Measurements from ENCODE around the gene AHSG. TPM values are rescaled to one million over a fixed set of nuclear protein-coding genes. Genes with fewer than 3 reads are reported as not detected.
"Not testable (repeated sequence)": the region's sequence is repeated elsewhere in the genome, so short reads cannot be mapped to it uniquely, and the experiment has no call there.

AHSG gene
- total RNA-seq, 1 experiment from 2014 or later: not detected

- no peaks in the 10 kb centered on the region for H3K36me3 ChIP-seq
- no peak overlapping the region for H3K4me3 ChIP-seq
- peaks cover 23% of the 10 kb centered on the region for H3K27me3 ChIP-seq
- DNase-seq: no peak
- no peaks in the 10 kb centered on the region for H3K9me3 ChIP-seq
These were observed 9.9 kb downstream of the AHSG start for GRCh38 chr3:186622651-186623310.

GRCh38 chr3:186624598-186624997 lies 11.7 kb downstream of the AHSG start:
- H3K27me3 ChIP-seq: peaks cover 27% of the 10 kb centered on the region
- no peak overlapping the region for H3K4me3 ChIP-seq
- H3K9me3 ChIP-seq: no peaks in the 10 kb centered on the region
- no peak for DNase-seq
- no peaks in the 10 kb centered on the region for H3K36me3 ChIP-seq

DNA sequence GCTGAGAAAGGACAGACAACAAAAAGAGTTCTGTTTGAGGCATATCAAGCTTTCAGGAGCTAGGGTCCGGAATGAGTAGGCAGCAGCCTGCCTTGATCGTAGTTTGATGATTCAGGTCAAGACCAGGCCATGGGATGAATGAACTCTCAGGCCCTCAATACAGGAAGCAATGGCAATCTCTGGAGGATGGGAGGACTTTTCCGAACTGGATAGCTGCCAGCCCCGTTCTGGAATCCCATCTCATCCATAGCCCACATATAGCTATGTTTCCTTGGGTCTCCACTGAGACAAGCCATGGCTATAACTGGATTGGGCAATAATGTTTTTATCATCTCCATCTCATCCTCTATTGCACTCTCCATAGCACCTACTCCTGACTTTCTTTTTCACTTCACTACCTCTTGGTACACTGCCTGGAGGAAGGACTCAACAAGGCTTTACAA lies 12.8 kb downstream of the AHSG start:
- H3K36me3 ChIP-seq: no peaks in the 10 kb centered on the region
- no peak overlapping the region for H3K4me3 ChIP-seq
- no peak for DNase-seq
- H3K9me3 ChIP-seq: no peaks in the 10 kb centered on the region
- H3K27me3 ChIP-seq: peaks cover 27% of the 10 kb centered on the region

GRCh38 chr3:186626254-186626847 lies 13.5 kb downstream of the AHSG start:
- H3K4me3 ChIP-seq: no peak overlapping the region
- no peaks in the 10 kb centered on the region for H3K9me3 ChIP-seq
- no peak for DNase-seq
- peaks cover 30% of the 10 kb centered on the region for H3K27me3 ChIP-seq
- no peaks in the 10 kb centered on the region for H3K36me3 ChIP-seq

GRCh38 chr3:186627852-186628414 lies 15.1 kb downstream of the AHSG start:
- no peak for DNase-seq
- Histone ChIP-seq H3K9me3 (no peaks in the 10 kb centered on the region), H3K27me3 (peaks cover 22% of the 10 kb centered on the region), H3K36me3 (no peaks in the 10 kb centered on the region), H3K4me3 (no peak overlapping the region)

GRCh38 chr3:186628756-186629155 lies 15.9 kb downstream of the AHSG start:
- no peak overlapping the region for H3K4me3 ChIP-seq

GRCh38 chr3:186630950-186631641 lies 18.2 kb downstream of the AHSG start:
- no peaks in the 10 kb centered on the region for H3K36me3 ChIP-seq
- no peaks in the 10 kb centered on the region for H3K9me3 ChIP-seq
- no peak for DNase-seq
- H3K4me3 ChIP-seq: no peak overlapping the region
- peaks cover 20% of the 10 kb centered on the region for H3K27me3 ChIP-seq

More at GRCh38 chr3:186628756-186629155, 15.9 kb downstream of the AHSG start:
- DNase-seq: no peak
- H3K27me3 ChIP-seq: peaks cover 19% of the 10 kb centered on the region
- H3K36me3 ChIP-seq: no peaks in the 10 kb centered on the region
- H3K9me3 ChIP-seq: no peaks in the 10 kb centered on the region

DNA sequence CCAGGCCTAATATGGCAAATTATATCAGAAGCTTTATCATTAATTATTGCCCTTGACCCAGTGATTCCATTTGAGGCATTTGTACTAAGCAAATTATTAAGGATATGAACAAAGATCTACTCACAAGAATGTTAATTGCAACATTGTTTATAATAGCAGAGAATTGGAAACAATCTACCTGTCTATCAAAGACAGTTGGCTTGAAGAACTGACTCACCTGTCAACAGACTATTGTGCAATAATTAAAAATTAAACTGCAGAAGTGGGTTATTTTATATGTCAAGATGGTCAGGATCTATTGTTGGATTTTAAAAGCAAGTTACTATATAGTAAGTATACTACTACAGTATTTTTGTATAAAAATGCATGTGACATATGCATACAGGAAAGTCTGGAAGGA lies 20.6 kb downstream of the AHSG start:
- Histone ChIP-seq H3K9me3 (no peaks in the 10 kb centered on the region), H3K4me3 (no peak overlapping the region), H3K27me3 (peaks cover 12% of the 10 kb centered on the region), H3K36me3 (no peaks in the 10 kb centered on the region)
- DNase-seq: no peak

DNA sequence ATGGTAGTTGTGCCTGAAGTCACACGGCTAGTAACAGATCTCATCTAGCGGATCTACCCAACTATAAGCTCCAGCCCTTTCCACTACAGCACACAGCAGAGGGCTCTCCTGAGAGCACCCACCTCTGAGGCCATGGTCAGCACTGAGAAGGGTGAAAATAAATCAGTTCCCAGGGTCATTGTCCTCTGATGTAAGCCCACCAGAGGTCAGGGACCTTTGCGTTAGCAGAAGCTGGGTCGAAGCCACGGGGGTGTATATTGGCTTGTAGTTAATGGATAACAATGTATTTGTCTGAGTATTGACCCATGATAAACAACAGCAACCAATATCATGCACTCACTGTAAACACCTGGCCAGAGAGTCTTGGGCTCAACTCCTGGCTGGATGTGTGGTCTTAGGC lies 21.3 kb downstream of the AHSG start:
- H3K36me3 ChIP-seq, DNase-seq, H3K4me3 ChIP-seq, H3K9me3 ChIP-seq: not testable (repeated sequence)
- peaks cover 13% of the 10 kb centered on the region for H3K27me3 ChIP-seq

DNA sequence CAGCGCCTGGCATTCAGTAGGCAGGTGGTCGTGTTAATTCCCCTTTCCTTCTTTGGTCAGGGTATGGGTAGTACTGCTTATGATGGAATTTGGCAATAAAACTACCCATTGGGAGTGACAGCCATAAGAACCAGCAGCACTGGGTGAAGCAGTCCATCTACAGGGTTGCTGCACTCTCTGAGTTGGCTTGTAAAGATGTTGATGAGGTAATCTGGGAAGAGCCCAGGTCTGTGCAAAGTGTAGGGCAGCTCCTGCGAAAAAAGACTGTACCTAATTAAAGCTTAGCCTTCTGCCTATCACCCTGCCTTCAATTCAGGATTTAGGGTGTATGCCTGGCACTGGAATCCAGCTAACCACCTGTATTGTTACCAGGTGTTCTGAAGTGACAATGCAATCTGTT lies 22.7 kb downstream of the AHSG start:
- DNase-seq: no peak
- Histone ChIP-seq H3K9me3 (peaks cover under 1% of the 10 kb centered on the region), H3K4me3 (no peak overlapping the region), H3K36me3 (no peaks in the 10 kb centered on the region), H3K27me3 (peaks cover 13% of the 10 kb centered on the region)

DNA sequence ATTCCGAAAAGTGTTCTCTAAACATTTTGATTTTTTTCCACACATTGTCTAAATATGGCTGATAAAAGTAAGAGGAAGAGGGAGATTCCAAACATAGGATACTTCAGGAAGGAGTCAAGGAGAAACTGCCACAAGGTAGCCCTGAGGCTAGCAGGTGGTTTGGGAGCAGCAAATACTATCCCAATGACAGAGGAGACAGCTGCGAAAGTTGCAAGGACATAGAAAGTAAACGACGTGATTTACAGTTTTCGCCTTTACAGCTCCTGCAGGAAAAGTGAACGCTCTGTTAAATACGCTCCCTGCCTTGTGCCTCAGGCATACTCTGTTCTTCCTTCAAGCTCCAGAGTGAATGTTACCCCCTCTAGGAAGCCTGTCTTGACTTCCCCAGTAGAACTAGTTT lies 23.7 kb downstream of the AHSG start:
- H3K27me3 ChIP-seq: peaks cover 9% of the 10 kb centered on the region; the same call in 1 of the 2 replicates
- no peaks in the 10 kb centered on the region for H3K36me3 ChIP-seq
- H3K4me3 ChIP-seq: no peak overlapping the region
- H3K9me3 ChIP-seq: peaks cover 6% of the 10 kb centered on the region
- DNase-seq: no peak

DNA sequence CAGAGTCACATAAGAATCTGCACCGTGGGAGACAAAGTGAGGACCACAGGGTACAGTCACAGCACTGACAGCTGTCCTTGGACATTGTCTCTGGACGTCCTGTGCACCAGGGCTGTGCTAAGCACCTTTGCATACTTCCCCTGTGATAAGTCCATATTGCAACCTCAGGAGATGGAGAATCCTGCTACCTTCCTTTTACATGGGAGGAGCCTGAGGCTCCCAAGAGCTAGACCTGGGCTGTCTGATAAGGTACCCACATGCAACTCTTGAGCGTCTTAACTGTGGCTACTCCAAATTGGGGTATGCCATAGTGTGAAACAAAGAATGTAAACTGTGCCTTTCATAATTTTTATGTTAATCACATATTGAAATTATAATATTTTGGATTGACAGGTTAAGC lies 24.8 kb downstream of the AHSG start:
- Histone ChIP-seq H3K36me3 (no peaks in the 10 kb centered on the region), H3K4me3 (no peak overlapping the region), H3K9me3 (peaks cover 11% of the 10 kb centered on the region), H3K27me3 (peaks cover 18% of the 10 kb centered on the region; the same call in 1 of the 2 replicates)
- DNase-seq: no peak

- Histone ChIP-seq H3K4me3 (no peak overlapping the region), H3K27me3 (peaks cover 18% of the 10 kb centered on the region; the same call in 1 of the 2 replicates), H3K9me3 (peaks cover 11% of the 10 kb centered on the region), H3K36me3 (no peaks in the 10 kb centered on the region)
- no peak for DNase-seq
These were observed 25.4 kb downstream of the AHSG start for GRCh38 chr3:186638259-186638658.

DNA sequence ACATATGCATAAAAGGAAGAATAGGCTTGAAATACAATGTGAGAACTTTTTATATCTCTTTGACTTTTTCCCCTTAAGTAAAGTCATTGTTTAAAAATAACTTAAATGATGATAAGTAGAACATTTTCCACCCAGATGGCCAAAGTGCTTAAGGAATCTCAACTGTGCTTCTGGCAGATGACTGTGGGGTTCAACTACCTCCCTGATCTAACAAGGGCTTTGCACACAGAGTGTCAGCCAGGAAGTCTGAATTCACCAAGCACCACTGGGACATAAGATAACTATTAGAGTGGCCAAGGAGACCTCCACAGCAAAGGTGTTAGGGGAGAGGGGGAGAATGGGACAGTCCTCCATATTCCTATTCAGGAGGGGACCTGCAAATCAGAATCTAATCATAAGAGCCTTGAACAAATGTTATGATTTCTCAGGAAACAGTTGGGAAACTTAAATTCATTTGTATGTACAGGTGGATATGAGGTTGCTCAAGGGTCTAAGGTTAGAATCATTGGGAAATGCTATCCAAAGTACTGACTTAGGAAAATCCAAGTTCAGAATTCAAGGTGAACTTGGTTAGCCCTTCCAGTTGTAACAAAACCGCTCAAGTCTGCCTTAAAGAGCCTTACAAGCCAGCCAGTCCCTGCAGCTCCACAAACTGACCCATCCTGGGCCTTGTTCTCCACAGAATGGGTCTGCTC lies 27.1 kb downstream of the AHSG start, which contains the start of gene FETUB:
Gene FETUB (plus strand): TSS at position 622 of the 695 bp plus-strand sequence. CDS start 62 bp downstream, at position 684.
- no peak for DNase-seq
- no peak within 1 kb of the TSS for H3K4me3 ChIP-seq
- peaks cover 11% of the 10 kb centered on the region for H3K9me3 ChIP-seq
- H3K36me3 ChIP-seq: no peaks in the 10 kb centered on the region
- peaks cover 16% of the 10 kb centered on the region for H3K27me3 ChIP-seq

DNA sequence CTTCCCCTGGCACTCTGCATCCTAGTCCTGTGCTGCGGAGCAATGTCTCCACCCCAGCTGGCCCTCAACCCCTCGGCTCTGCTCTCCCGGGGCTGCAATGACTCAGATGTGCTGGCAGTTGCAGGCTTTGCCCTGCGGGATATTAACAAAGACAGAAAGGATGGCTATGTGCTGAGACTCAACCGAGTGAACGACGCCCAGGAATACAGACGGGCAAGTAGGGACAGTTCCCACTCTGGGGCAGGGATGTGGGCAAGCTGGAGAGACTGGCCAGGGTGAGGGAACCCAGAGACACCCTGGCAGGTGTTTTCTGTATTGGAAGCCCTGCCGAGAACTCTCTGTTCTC lies 27.6 kb downstream of the AHSG start:
- peak; percentile 86 for DNase-seq
- no peak overlapping the region for H3K4me3 ChIP-seq

DNA sequence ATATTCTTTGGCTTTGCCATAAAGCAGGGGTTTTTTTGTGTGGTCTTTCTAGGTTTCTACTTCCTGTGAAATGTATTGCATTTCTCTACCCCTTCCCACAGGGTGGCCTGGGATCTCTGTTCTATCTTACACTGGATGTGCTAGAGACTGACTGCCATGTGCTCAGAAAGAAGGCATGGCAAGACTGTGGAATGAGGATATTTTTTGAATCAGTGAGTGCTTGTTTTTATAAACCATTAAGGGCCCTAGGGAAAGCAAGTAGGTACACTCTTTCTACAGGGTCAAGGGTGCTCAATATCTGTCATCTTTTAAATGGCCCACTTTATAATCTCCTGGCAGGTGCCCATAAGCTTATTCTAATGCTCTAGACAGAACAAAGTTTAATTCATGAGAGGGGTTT lies 28.1 kb downstream of the AHSG start:
- Histone ChIP-seq H3K36me3 (no peaks in the 10 kb centered on the region), H3K4me3 (no peak overlapping the region), H3K9me3 (peaks cover 11% of the 10 kb centered on the region), H3K27me3 (peaks cover 17% of the 10 kb centered on the region)
- DNase-seq: no peak

More for the DNA sequence above, 27.6 kb downstream of the AHSG start:
- Histone ChIP-seq H3K9me3 (peaks cover 11% of the 10 kb centered on the region), H3K27me3 (peaks cover 17% of the 10 kb centered on the region), H3K36me3 (no peaks in the 10 kb centered on the region)

DNA sequence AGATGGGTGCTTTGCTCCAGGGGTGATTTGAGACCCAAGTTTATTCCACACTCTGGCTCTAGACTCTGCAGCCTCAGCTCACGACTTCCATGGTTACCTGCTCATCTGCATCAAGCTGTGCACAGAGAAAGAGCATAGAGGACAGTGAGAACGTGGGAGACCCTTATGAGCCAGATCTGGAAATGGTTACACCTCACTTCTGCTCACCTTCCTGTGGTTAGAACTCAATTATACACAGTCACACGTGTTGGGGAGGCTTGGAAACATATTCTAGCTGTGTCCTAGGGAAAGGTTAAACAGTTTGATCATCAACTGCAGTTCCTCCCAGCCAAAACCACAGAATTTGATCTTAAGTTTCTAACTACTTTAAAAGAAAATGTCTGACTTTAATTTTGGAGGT lies 29.2 kb downstream of the AHSG start:
- no peak for DNase-seq
- H3K27me3 ChIP-seq: peaks cover 17% of the 10 kb centered on the region
- peaks cover 11% of the 10 kb centered on the region for H3K9me3 ChIP-seq
- H3K4me3 ChIP-seq: no peak overlapping the region
- no peaks in the 10 kb centered on the region for H3K36me3 ChIP-seq

All from MG63 (cell line).